ENCODE measurements around the gene CYTH4.

Gene CYTH4

DNA sequence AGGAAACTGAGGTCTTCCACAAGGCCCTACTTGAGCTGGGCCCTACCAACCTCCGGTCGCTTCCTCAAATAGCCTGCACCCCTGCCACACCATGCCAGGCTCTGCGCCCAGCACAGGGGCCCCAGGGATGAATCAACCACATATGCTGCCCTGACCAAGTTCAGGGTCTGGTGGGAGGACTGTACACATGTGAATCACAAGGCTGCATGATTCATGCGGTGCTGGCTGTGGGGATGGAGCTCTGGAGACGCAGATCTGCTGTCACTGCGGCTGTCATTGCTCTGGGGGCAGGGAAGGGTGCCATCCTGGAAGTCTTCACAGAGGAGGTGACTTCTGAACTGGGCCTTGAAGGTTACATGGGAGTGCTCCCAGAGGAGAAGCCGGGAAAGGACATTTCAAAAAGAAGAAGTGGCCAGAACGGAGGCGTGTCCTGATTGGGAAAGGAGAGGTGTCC, 21.5 kb downstream of the CYTH4 start:
- no peaks in the 10 kb centered on the region for H3K36me3 ChIP-seq
- DNase-seq = no peak
- H3K9me3 ChIP-seq (ENCODE audit: severe bottlenecking) = no peaks in the 10 kb centered on the region
- TF ChIP-seq, protein P1, sequence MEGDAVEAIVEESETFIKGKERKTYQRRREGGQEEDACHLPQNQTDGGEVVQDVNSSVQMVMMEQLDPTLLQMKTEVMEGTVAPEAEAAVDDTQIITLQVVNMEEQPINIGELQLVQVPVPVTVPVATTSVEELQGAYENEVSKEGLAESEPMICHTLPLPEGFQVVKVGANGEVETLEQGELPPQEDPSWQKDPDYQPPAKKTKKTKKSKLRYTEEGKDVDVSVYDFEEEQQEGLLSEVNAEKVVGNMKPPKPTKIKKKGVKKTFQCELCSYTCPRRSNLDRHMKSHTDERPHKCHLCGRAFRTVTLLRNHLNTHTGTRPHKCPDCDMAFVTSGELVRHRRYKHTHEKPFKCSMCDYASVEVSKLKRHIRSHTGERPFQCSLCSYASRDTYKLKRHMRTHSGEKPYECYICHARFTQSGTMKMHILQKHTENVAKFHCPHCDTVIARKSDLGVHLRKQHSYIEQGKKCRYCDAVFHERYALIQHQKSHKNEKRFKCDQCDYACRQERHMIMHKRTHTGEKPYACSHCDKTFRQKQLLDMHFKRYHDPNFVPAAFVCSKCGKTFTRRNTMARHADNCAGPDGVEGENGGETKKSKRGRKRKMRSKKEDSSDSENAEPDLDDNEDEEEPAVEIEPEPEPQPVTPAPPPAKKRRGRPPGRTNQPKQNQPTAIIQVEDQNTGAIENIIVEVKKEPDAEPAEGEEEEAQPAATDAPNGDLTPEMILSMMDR (IDR thresholded peaks at IDR 0.05; ENCODE audit: low read depth, low read length) = no peak
- no peaks in the 10 kb centered on the region for H3K27me3 ChIP-seq (ENCODE audit: insufficient read depth, low read depth, severe bottlenecking)
- H3K27ac ChIP-seq = no peak overlapping the region
- no peak overlapping the region for H3K4me3 ChIP-seq (ENCODE audit: low read depth, low read length)

- Histone ChIP-seq H3K36me3 (no peaks in the 10 kb centered on the region), H3K4me3 (ENCODE audit: low read depth, low read length) (no peak overlapping the region), H3K27ac (no peak overlapping the region), H3K9me3 (ENCODE audit: severe bottlenecking) (no peaks in the 10 kb centered on the region), H3K27me3 (ENCODE audit: insufficient read depth, low read depth, severe bottlenecking) (no peaks in the 10 kb centered on the region)
- DNase-seq = no peak
- TF ChIP-seq, protein P1 (IDR thresholded peaks at IDR 0.05; ENCODE audit: low read depth, low read length) = no peak
These were observed 22.5 kb downstream of the CYTH4 start for GRCh38 chr22:37304595-37305343.

GRCh38 chr22:37305887-37306286, 23.6 kb downstream of the CYTH4 start:
- no peak for DNase-seq
- Histone ChIP-seq H3K36me3 (no peaks in the 10 kb centered on the region), H3K27me3 (ENCODE audit: insufficient read depth, low read depth, severe bottlenecking) (no peaks in the 10 kb centered on the region), H3K27ac (no peak overlapping the region), H3K9me3 (ENCODE audit: severe bottlenecking) (no peaks in the 10 kb centered on the region), H3K4me3 (ENCODE audit: low read depth, low read length) (no peak overlapping the region)
- TF ChIP-seq, protein P1 (IDR thresholded peaks at IDR 0.05; ENCODE audit: low read depth, low read length) = no peak

DNA sequence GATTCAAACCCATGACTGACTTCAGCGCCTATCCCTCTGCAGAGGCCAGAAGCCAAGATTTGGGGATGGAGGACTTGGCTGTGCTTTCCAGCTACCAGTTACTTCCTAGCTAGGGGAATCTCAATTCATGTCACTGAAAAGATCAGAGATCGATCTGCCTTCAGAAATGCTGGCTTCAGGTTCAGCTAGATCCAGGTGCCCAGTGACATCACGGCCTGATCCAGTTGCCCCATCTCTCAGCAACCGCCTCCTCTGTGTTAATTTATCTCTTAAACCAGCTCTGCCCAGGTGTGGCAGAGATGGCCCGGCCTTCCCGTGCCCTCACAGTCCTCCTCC, 24.2 kb downstream of the CYTH4 start:
- no peaks in the 10 kb centered on the region for H3K27me3 ChIP-seq (ENCODE audit: insufficient read depth, low read depth, severe bottlenecking)
- H3K27ac ChIP-seq = no peak overlapping the region
- no peak for DNase-seq
- no peaks in the 10 kb centered on the region for H3K36me3 ChIP-seq
- TF ChIP-seq, protein P1 (IDR thresholded peaks at IDR 0.05; ENCODE audit: low read depth, low read length) = no peak
- no peaks in the 10 kb centered on the region for H3K9me3 ChIP-seq (ENCODE audit: severe bottlenecking)
- no peak overlapping the region for H3K4me3 ChIP-seq (ENCODE audit: low read depth, low read length)

DNA sequence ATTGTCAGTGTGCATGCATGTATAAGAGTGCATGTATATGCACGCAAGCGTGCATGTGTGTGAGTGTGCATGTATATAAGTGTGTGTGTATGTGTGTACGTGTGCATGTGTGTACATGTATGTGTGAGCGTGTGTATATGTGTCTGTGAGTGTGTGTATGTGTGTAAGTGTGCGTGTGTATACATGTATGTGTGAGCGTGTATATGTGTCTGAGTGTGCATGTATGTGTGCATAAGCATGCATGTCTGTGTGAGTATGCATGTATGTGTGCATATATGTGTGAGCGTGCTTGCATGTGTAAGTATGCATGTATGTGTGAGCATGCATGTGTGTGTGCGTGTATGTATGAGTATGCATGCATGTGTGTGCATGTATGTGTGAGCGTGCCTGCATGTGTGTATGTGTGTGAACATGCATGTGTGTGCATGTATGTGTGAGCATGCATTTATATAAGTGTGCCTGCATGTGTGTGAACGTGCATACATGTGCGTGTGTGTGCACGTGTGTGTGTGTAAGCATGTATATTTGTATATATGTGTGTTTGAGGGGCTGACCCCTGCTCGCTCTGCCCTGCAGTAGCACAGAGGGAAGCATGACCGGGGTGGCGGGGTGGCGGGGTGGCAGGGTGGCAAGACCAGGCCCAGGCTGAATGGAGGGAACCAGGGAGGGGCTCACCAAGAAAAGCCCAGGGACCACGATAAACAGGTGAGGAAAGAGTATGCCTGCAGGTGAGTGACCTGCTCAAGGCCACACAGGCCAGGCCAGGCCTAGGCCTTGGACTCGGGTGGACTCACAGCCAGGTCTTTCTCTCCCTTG, 26.3 kb downstream of the CYTH4 start:
- Histone ChIP-seq H3K27ac (no peak overlapping the region), H3K27me3 (ENCODE audit: insufficient read depth, low read depth, severe bottlenecking) (no peaks in the 10 kb centered on the region), H3K9me3 (ENCODE audit: severe bottlenecking) (no peaks in the 10 kb centered on the region), H3K4me3 (ENCODE audit: low read depth, low read length) (no peak overlapping the region), H3K36me3 (no peaks in the 10 kb centered on the region)
- TF ChIP-seq, protein P1 (IDR thresholded peaks at IDR 0.05; ENCODE audit: low read depth, low read length) = no peak
- DNase-seq = no peak
